Spleen (tissue), 11 donors: ENCODE data around the gene SORBS2. TPM values are rescaled to one million over a fixed set of nuclear protein-coding genes. Genes with fewer than 3 reads are reported as not detected.

Experiments used
- DNase-seq: peaks from one replicate; pipeline ENCODE4 v3.0.0-alpha.2; 2020
- H3K27ac ChIP-seq, 8 donors: fragments of 200-600 bp; sonication (generic) in 7 of 8; 1 replicate in 4 of 8; 2 replicates in 4 of 8; pipeline versions ENCODE4 v1.5.0 to v1.8.0; 2016 to 2021; ENCODE audit warnings: inconsistent platforms in 4 of 8, mild to moderate bottlenecking in 4 of 8, moderate library complexity in 1 of 8
- H3K27me3 ChIP-seq, 7 donors: fragments of 200-600 bp; sonication (generic) in 6 of 7; replicated peaks in 1 of 7; 1 replicate in 4 of 7; 2 replicates in 3 of 7; pipeline versions ENCODE4 v1.5.0 to v1.8.0; 2016 to 2021; ENCODE audit warnings: inconsistent platforms in 3 of 7, mild to moderate bottlenecking in 1 of 7
- H3K36me3 ChIP-seq, 6 donors: fragments of 200-600 bp; sonication (generic) in 5 of 6; 1 replicate in 4 of 6; 2 replicates in 2 of 6; pipeline versions ENCODE4 v1.5.0 to v1.8.0; 2016 to 2021; ENCODE audit warnings: inconsistent platforms in 2 of 6
- H3K4me1 ChIP-seq, 6 donors: fragments of 200-600 bp; sonication (generic) in 5 of 6; 1 replicate in 3 of 6; 2 replicates in 3 of 6; pipeline versions ENCODE4 v1.5.0 to v1.8.0; 2016 to 2021; ENCODE audit warnings: inconsistent platforms in 3 of 6
- H3K4me3 ChIP-seq, 8 donors: fragments of 200-600 bp; sonication (generic) in 7 of 8; 1 replicate in 4 of 8; 2 replicates in 4 of 8; pipeline versions ENCODE4 v1.5.0 to v1.8.0; 2016 to 2021; ENCODE audit warnings: inconsistent platforms in 4 of 8, mild to moderate bottlenecking in 4 of 8, moderate library complexity in 2 of 8
- H3K9me3 ChIP-seq, 8 donors: fragments of 200-600 bp; sonication (generic) in 7 of 8; 1 replicate in 4 of 8; 2 replicates in 4 of 8; pipeline versions ENCODE4 v1.5.0 to v1.8.0; 2016 to 2021; ENCODE audit warnings: inconsistent platforms in 4 of 8
- POLR2A ChIP-seq, 3 donors: fragments of 450-650 bp; IDR thresholded peaks; one replicate each; pipeline ENCODE4 v1.5.1; 2017; ENCODE audit warnings: antibody characterized with exemption in 3 of 3, mild to moderate bottlenecking in 1 of 3
- POLR2AphosphoS5 ChIP-seq, 3 donors: sonication (generic); formaldehyde crosslinking; IDR thresholded peaks; one replicate each; pipeline ENCODE4 v1.5.1; 2017; ENCODE audit warnings: antibody characterized with exemption in 3 of 3
- WGBS, 5 donors: extraction: QIAGEN DNeasy Blood & Tissue Kit in 3 of 5; methylation state at CpG; one replicate each; pipeline versions ENCODE4 v1.1.5 to v1.1.7; 2013 to 2018; 5-methylcytosine and 5-hydroxymethylcytosine counted together
- intact Hi-C: fragments of 100-400 bp; cut with DNase I; formaldehyde crosslinking; loops from one replicate; pipeline ENCODE4 v1.15.0; 2023; ENCODE audit warnings: low total_unique reads
- polyA plus RNA-seq, 3 donors: library from polyadenylated mRNA; stranded (reverse); fragments of 200-250 nt; gene quantifications; one replicate each; pipeline ENCODE4 v1.2.1, GENCODE V29; 2013
- total RNA-seq, 7 donors: library from RNA; depleted of rRNA in 3 of 7; stranded (reverse); fragments of >200 nt in 3 of 7; fragmentation: NEBNext Ultra II Directional in 4 of 7; extraction: Animal tissue kit (Norgen Biotek cat#: 25700) in 4 of 7; gene quantifications; one replicate each; pipeline versions ENCODE4 v1.1.0 to v1.2.1, GENCODE V29; 2016 to 2021
- TF ChIP-seq, protein P1 (sequence below), 11 experiments: fragments of 200-600 bp in 7 of 11; fragments of 450-650 bp in 4 of 11; sonication (generic) in 4 of 11; IDR thresholded peaks in 8 of 11; conservative IDR thresholded peaks in 3 of 11; 1 replicate in 7 of 11; 2 replicates in 4 of 11; pipeline versions ENCODE4 v1.4.0 to v1.8.0; 2016 to 2021; ENCODE audit warnings: antibody characterized with exemption in 11 of 11, inconsistent platforms in 4 of 11, mild to moderate bottlenecking in 1 of 11
- donor health status: healthy with polysubstance abuse.
- donor health status: DM: no; HTN: no; CAD: no; lungs with moderate emphysema.
- donor health status: DM: no; HTN: no; CAD: no.
- donor health status: Bipolar disorder and iron deficiency.
- donor health status: healthy.
- donor health status: DM: no; HTN: no; CAD: no.
- donor health status: DM: yes; HTN: yes; CAD: no.

The SORBS2 gene
- total and polyA plus RNA-seq, 10 donors = 5.9 to 128 (median 84.8) TPM

DNA sequence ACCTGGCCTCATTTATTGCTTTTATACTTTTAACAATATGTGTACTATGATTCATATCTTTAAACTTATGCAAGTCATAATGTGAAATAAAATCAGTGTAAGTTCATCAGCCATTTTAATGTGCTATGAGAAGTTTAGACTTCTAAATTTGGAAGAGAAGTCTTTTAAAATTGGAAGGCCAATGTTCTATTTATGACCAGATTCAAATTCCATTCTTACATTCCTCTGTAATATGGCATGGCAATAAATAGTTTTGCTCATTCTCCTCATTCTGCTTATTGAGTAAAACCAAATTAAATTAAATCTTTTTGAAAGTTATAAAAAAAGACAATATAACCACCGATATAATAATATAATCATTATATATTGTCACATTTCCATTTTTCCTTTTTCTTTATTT, 126.2 kb downstream of the SORBS2 start:
- no peak for DNase-seq
- TF ChIP-seq, protein P1, sequence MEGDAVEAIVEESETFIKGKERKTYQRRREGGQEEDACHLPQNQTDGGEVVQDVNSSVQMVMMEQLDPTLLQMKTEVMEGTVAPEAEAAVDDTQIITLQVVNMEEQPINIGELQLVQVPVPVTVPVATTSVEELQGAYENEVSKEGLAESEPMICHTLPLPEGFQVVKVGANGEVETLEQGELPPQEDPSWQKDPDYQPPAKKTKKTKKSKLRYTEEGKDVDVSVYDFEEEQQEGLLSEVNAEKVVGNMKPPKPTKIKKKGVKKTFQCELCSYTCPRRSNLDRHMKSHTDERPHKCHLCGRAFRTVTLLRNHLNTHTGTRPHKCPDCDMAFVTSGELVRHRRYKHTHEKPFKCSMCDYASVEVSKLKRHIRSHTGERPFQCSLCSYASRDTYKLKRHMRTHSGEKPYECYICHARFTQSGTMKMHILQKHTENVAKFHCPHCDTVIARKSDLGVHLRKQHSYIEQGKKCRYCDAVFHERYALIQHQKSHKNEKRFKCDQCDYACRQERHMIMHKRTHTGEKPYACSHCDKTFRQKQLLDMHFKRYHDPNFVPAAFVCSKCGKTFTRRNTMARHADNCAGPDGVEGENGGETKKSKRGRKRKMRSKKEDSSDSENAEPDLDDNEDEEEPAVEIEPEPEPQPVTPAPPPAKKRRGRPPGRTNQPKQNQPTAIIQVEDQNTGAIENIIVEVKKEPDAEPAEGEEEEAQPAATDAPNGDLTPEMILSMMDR (IDR thresholded peaks at IDR 0.05 in 8 of 11, conservative IDR thresholded peaks at IDR 0.05 in 3 of 11) = no peak
- TF ChIP-seq POLR2A (IDR thresholded peaks at IDR 0.05) (no peak), POLR2AphosphoS5 (IDR thresholded peaks at IDR 0.05) (no peak)
- Histone ChIP-seq H3K4me3 (no peak overlapping the region), H3K4me1 (no peaks in the 10 kb centered on the region), H3K27me3 (no peaks in the 10 kb centered on the region), H3K27ac (no peak overlapping the region), H3K36me3 (no peaks in the 10 kb centered on the region), H3K9me3 (no peaks in the 10 kb centered on the region)
- WGBS, 5 donors = 78 to 90% (median 86%) methylated on average over 1 of the region's 1 CpG
- intact Hi-C loops = no loop called here

GRCh38 chr4:185683896-185684295, 128.1 kb downstream of the SORBS2 start:
- 87 to 95% (median 90%) methylated on average over 2 of the region's 2 CpGs for whole genome bisulfite sequencing, 5 donors
- no peak for DNase-seq
- no peaks in the 10 kb centered on the region for H3K4me1 ChIP-seq
- intact Hi-C loops = no loop called here
- TF ChIP-seq POLR2A (IDR thresholded peaks at IDR 0.05) = no peak
- TF ChIP-seq, protein P1 (IDR thresholded peaks at IDR 0.05 in 8 of 11, conservative IDR thresholded peaks at IDR 0.05 in 3 of 11) = no peak
- TF ChIP-seq POLR2AphosphoS5 (IDR thresholded peaks at IDR 0.05) = no peak
- H3K36me3 ChIP-seq = no peaks in the 10 kb centered on the region
- H3K4me3 ChIP-seq = no peak overlapping the region
- no peaks in the 10 kb centered on the region for H3K9me3 ChIP-seq
- no peak overlapping the region for H3K27ac ChIP-seq
- no peaks in the 10 kb centered on the region for H3K27me3 ChIP-seq

DNA sequence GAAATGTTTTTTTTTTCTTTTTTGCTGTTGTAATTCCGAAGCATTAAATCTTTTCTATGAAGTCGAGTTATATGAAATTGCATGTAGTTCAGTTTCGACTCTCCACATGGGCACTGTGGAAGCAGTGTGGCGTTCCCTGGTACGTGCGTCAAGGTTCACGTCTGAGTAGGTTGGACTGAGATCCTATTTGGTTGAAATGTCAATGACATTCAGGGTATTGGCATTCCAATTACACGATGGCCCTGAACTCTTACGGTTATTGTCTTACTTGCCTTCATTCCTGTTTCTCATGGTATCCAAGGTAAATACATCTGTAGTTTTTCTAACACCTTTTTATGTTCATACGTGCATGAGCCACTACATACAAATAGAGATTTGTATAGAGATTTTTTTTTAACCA, 128.8 kb downstream of the SORBS2 start:
- TF ChIP-seq POLR2AphosphoS5 (IDR thresholded peaks at IDR 0.05) (no peak), POLR2A (IDR thresholded peaks at IDR 0.05) (no peak)
- TF ChIP-seq, protein P1 (IDR thresholded peaks at IDR 0.05 in 8 of 11, conservative IDR thresholded peaks at IDR 0.05 in 3 of 11) = no peak
- Histone ChIP-seq H3K9me3 (no peaks in the 10 kb centered on the region), H3K27me3 (no peaks in the 10 kb centered on the region), H3K4me1 (no peaks in the 10 kb centered on the region), H3K27ac (no peak overlapping the region), H3K36me3 (no peaks in the 10 kb centered on the region), H3K4me3 (no peak overlapping the region)
- no peak for DNase-seq
- intact Hi-C loops = no loop called here
- WGBS, 5 donors = 89 to 94% (median 92%) methylated on average over 10 of the region's 10 CpGs

GRCh38 chr4:185682236-185682635, 129.8 kb downstream of the SORBS2 start:
- WGBS, 5 donors = 85 to 96% (median 93%) methylated on average over 5 of the region's 5 CpGs

More at GRCh38 chr4:185682236-185682635, 129.8 kb downstream of the SORBS2 start:
- Histone ChIP-seq H3K9me3 (no peaks in the 10 kb centered on the region), H3K36me3 (no peaks in the 10 kb centered on the region), H3K4me1 (no peaks in the 10 kb centered on the region), H3K27ac (no peak overlapping the region), H3K4me3 (no peak overlapping the region), H3K27me3 (no peaks in the 10 kb centered on the region)
- DNase-seq = no peak
- intact Hi-C loops = no loop called here
- no peak for TF ChIP-seq POLR2A (IDR thresholded peaks at IDR 0.05)
- TF ChIP-seq, protein P1 (IDR thresholded peaks at IDR 0.05 in 8 of 11, conservative IDR thresholded peaks at IDR 0.05 in 3 of 11) = no peak
- TF ChIP-seq POLR2AphosphoS5 (IDR thresholded peaks at IDR 0.05) = no peak
